HEK293 (cell line): Measurements from ENCODE around the gene ORAI2.

ENCODE experiments used
- CTCF ChIA-PET: fragments of 350-600 bp; formaldehyde crosslinking; extraction: SDS; loops from one replicate; lab custom pipeline; 2021; ENCODE audit warnings: antibody characterized with exemption; lab: Yijun Ruan, JAX
- POLR2A ChIA-PET: fragments of 300-600 bp; formaldehyde crosslinking; extraction: SDS; loops from one replicate; lab custom pipeline; 2020; ENCODE audit warnings: antibody characterized with exemption, inconsistent platforms; lab: Yijun Ruan, JAX
- H3K27ac ChIP-seq: fragments of 200-500 bp; sonication (Bioruptor generic); 2 replicates; pipeline ENCODE4 v1.5.1; 2014; ENCODE audit warnings: low read depth, low read length, control low read depth, inconsistent platforms; ENCODE audit errors: extremely low read depth
- H3K36me3 ChIP-seq, 2 experiments: fragments of 200-500 bp in 1 of 2; sonication (Bioruptor generic) in 1 of 2; 1 replicate in 1 of 2; 2 replicates in 1 of 2; pipeline ENCODE4 v1.5.1; 2014 to 2017; ENCODE audit warnings: inconsistent platforms in 2 of 2, low read length in 2 of 2; ENCODE audit not compliant: control insufficient read depth in 2 of 2, insufficient read depth in 1 of 2
- H3K4me1 ChIP-seq: fragments of 200-500 bp; sonication (Bioruptor generic); 2 replicates; pipeline ENCODE4 v1.5.1; 2014; ENCODE audit warnings: mild to moderate bottlenecking, low read length, inconsistent platforms; ENCODE audit not compliant: control insufficient read depth, insufficient read depth
- H3K4me3 ChIP-seq: 2 replicates; pipeline ENCODE4 v1.5.1; 2011; ENCODE audit warnings: low read depth, mild to moderate bottlenecking, control low read depth, low read length, moderate library complexity
- H3K9me3 ChIP-seq: fragments of 200-500 bp; sonication (Bioruptor generic); 2 replicates; pipeline ENCODE4 v1.5.1; 2014; ENCODE audit warnings: low read depth, low read length, inconsistent platforms; ENCODE audit not compliant: control insufficient read depth, insufficient read depth
- BCL11A ChIP-seq: fragments of 450-650 bp; formaldehyde crosslinking; IDR thresholded peaks from 2 replicates; pipeline ENCODE4 v1.5.1; 2016; ENCODE audit warnings: low read depth, missing biosample characterization, missing genetic modification characterization
- KLF1 ChIP-seq: fragments of 450-650 bp; formaldehyde crosslinking; IDR thresholded peaks from 2 replicates; pipeline ENCODE4 v1.5.1; 2016; ENCODE audit warnings: missing biosample characterization, missing genetic modification characterization
- KLF7 ChIP-seq: fragments of 450-650 bp; formaldehyde crosslinking; IDR thresholded peaks from 2 replicates; pipeline ENCODE4 v1.5.1; 2016; ENCODE audit warnings: missing biosample characterization, missing genetic modification characterization, borderline replicate concordance
- MZF1 ChIP-seq: fragments of 450-650 bp; formaldehyde crosslinking; IDR thresholded peaks from 2 replicates; pipeline ENCODE4 v1.5.1; 2017; ENCODE audit warnings: missing biosample characterization, missing genetic modification characterization, borderline replicate concordance
- RBAK ChIP-seq: fragments of 450-650 bp; formaldehyde crosslinking; IDR thresholded peaks from 2 replicates; pipeline ENCODE4 v1.5.1; 2016; ENCODE audit warnings: missing biosample characterization, missing genetic modification characterization
- SALL2 ChIP-seq: fragments of 450-650 bp; formaldehyde crosslinking; IDR thresholded peaks from 2 replicates; pipeline ENCODE4 v1.5.0; 2017; ENCODE audit warnings: missing biosample characterization, mild to moderate bottlenecking, missing genetic modification characterization, borderline replicate concordance
- SP3 ChIP-seq: fragments of 450-650 bp; formaldehyde crosslinking; IDR thresholded peaks from 2 replicates; pipeline ENCODE4 v1.5.1; 2016; ENCODE audit warnings: missing biosample characterization, missing genetic modification characterization
- ZBTB21 ChIP-seq: fragments of 450-650 bp; formaldehyde crosslinking; IDR thresholded peaks from 2 replicates; pipeline ENCODE4 v1.5.1; 2017; ENCODE audit warnings: missing biosample characterization, missing genetic modification characterization
- ZNF311 ChIP-seq: fragments of 450-650 bp; formaldehyde crosslinking; IDR thresholded peaks from 2 replicates; pipeline ENCODE4 v1.5.1; 2017; ENCODE audit warnings: missing biosample characterization, missing genetic modification characterization, borderline replicate concordance
- ZNF48 ChIP-seq: fragments of 450-650 bp; formaldehyde crosslinking; IDR thresholded peaks from 2 replicates; pipeline ENCODE4 v1.5.1; 2016; ENCODE audit warnings: missing biosample characterization, missing genetic modification characterization
- ZNF600 ChIP-seq: fragments of 450-650 bp; formaldehyde crosslinking; IDR thresholded peaks from 2 replicates; pipeline ENCODE4 v1.5.1; 2016; ENCODE audit warnings: missing biosample characterization, missing genetic modification characterization
- ZNF626 ChIP-seq: fragments of 450-650 bp; sonication (Bioruptor Pico); formaldehyde crosslinking; IDR thresholded peaks from 2 replicates; pipeline ENCODE4 v1.5.1; 2018; ENCODE audit warnings: missing biosample characterization, missing genetic modification characterization, inconsistent platforms
- ZNF664 ChIP-seq: fragments of 450-650 bp; formaldehyde crosslinking; IDR thresholded peaks from 2 replicates; pipeline ENCODE4 v1.5.1; 2016; ENCODE audit warnings: missing biosample characterization, missing genetic modification characterization
- ZSCAN30 ChIP-seq: fragments of 450-650 bp; IDR thresholded peaks from 2 replicates; pipeline ENCODE4 v1.5.1; 2018; ENCODE audit warnings: missing biosample characterization, mild to moderate bottlenecking, missing genetic modification characterization, moderate library complexity
- TF ChIP-seq, protein P1 (sequence below): fragments of 450-650 bp; formaldehyde crosslinking; IDR thresholded peaks from 2 replicates; pipeline ENCODE4 v1.5.1; 2016; ENCODE audit warnings: missing biosample characterization, missing genetic modification characterization, borderline replicate concordance
- TF ChIP-seq, protein P2 (sequence below): fragments of 450-650 bp; formaldehyde crosslinking; IDR thresholded peaks from 2 replicates; pipeline ENCODE4 v1.5.1; 2016; ENCODE audit warnings: missing biosample characterization, missing genetic modification characterization
- TF ChIP-seq, protein P3 (sequence below): fragments of 450-650 bp; formaldehyde crosslinking; IDR thresholded peaks from 2 replicates; pipeline ENCODE4 v1.5.1; 2016; ENCODE audit warnings: missing biosample characterization, missing genetic modification characterization

The ORAI2 gene

DNA sequence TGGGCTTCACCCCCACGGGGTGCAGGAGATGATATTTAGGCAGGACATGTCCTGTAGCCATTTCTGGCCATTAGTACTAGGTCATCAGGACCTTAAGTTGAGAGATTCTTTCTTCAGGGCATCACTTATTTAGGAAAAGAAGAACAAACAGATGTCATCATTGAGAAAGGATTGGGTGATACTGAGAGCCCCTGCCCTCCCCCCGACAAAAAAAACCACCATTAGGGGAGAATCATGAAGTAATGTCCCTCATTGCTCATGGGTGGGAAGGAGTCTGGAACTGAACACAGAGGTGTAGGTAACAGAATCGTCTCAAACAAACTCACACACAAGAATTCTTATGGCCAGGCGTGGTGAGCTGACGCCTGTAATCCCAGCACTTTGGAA lies 6.4 kb upstream of the ORAI2 start:
- POLR2A ChIA-PET, result no interaction called here
- H3K4me3 ChIP-seq, result no peak overlapping the region
- H3K36me3 ChIP-seq, result peaks cover 4 to 36% of the 10 kb centered on the region in 2 experiments; a peak in 2 of 3 replicates
- TF ChIP-seq ZSCAN30 (tag by site-specific recombination), result no peak
- TF ChIP-seq, protein P1, sequence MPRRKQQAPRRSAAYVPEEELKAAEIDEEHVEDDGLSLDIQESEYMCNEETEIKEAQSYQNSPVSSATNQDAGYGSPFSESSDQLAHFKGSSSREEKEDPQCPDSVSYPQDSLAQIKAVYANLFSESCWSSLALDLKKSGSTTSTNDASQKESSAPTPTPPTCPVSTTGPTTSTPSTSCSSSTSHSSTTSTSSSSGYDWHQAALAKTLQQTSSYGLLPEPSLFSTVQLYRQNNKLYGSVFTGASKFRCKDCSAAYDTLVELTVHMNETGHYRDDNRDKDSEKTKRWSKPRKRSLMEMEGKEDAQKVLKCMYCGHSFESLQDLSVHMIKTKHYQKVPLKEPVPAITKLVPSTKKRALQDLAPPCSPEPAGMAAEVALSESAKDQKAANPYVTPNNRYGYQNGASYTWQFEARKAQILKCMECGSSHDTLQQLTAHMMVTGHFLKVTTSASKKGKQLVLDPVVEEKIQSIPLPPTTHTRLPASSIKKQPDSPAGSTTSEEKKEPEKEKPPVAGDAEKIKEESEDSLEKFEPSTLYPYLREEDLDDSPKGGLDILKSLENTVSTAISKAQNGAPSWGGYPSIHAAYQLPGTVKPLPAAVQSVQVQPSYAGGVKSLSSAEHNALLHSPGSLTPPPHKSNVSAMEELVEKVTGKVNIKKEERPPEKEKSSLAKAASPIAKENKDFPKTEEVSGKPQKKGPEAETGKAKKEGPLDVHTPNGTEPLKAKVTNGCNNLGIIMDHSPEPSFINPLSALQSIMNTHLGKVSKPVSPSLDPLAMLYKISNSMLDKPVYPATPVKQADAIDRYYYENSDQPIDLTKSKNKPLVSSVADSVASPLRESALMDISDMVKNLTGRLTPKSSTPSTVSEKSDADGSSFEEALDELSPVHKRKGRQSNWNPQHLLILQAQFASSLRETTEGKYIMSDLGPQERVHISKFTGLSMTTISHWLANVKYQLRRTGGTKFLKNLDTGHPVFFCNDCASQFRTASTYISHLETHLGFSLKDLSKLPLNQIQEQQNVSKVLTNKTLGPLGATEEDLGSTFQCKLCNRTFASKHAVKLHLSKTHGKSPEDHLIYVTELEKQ (tag by site-specific recombination), result no peak
- TF ChIP-seq KLF7, result no peak
- TF ChIP-seq, protein P2, sequence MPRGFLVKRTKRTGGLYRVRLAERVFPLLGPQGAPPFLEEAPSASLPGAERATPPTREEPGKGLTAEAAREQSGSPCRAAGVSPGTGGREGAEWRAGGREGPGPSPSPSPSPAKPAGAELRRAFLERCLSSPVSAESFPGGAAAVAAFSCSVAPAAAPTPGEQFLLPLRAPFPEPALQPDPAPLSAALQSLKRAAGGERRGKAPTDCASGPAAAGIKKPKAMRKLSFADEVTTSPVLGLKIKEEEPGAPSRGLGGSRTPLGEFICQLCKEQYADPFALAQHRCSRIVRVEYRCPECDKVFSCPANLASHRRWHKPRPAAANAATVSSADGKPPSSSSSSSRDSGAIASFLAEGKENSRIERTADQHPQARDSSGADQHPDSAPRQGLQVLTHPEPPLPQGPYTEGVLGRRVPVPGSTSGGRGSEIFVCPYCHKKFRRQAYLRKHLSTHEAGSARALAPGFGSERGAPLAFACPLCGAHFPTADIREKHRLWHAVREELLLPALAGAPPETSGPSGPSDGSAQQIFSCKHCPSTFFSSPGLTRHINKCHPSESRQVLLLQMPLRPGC (tag by site-specific recombination), result no peak
- no peak for TF ChIP-seq SP3 (tag by site-specific recombination)
- CTCF ChIA-PET, result no interaction called here
- H3K4me1 ChIP-seq, result peaks cover 8% of the 10 kb centered on the region
- no peak overlapping the region for H3K27ac ChIP-seq
- no peaks in the 10 kb centered on the region for H3K9me3 ChIP-seq

DNA sequence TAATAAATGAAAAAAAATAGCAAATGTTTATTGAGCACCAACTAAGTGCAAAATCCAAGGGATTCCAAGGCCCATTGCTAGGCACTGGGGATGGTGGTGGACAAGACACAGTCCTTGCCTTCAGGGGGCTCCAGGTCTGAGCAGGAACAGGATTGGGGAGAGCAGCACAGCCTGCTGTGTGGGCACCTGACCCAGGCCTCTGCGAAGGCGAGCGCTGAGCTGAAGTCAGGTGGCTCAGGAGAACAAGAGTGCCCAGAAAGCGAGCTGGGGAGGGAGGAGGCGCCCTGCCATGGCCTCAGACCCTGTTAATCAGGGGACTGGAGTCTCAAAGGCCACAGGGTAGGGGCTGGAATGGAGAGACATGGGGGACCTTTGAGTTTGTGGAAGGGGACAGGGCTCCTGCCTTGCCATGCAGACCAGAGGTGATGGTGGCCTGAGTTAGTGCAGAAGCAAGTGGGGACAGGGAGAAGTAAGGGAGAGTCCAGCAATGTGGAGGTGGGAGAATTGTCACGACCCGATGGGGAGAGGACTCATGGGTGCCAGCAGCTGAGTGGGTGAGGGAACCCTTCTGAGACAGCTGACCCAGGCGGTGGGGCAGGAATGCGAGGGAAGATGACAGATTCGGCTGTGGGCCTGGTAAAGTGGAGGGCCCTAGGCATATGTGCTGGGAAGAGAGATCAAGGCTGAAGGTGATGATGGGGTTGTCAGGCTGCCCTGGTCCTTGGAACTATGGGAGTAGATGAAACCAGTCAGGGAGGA lies 4.1 kb upstream of the ORAI2 start:
- TF ChIP-seq ZBTB21 (tag by site-specific recombination) (no peak), ZNF664 (tag by site-specific recombination) (0 out of 2 replicates have a peak, but pooled peaks have one; percentile 27), ZNF600 (tag by site-specific recombination) (0 out of 2 replicates have a peak, but pooled peaks have one; percentile 32)
- TF ChIP-seq, all 188 proteins: peak for 2

DNA sequence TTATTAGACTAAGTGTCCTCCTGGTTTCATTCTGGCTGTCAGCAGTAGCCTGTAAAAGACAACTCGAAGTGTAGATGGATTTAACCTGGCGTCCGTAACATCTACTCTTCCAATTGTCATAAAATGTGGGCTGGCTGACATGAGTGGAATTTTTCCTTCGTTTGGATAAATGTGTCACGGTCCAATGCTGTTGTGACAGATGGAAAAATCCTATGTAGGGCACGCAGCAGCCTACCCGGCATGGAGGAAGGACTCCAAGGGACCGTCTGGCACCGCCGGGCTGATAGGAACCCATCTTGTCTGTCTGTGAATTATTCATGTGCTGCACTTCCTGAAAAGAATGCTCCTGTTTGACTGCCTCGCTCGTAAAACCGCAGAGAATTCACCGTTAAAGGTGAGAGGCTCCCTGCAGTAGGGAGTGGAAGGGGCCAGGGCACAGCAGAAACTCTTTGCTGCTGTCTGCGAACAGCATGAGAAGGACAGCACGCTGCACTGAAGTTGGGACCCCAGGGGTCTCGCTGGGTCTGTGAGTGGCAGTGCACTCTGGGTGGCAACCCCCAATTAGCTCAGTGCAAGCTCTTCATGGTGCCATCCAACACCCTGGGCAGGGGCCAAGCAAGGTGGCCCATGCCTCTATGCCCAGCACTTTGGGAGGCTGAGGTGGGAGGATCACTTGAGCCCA lies 1.6 kb upstream of the ORAI2 start:
- CTCF ChIA-PET, result interaction anchor here (0.6 kb wide), 4 partner anchors 22 to 42 kb away, joined by 3 to 5 read pairs (median 3); no protein-coding TSS in a partner anchor
- Histone ChIP-seq H3K9me3 (no peaks in the 10 kb centered on the region), H3K36me3 (peaks cover 6 to 9% of the 10 kb centered on the region in 2 experiments; a peak in 2 of 3 replicates), H3K4me1 (peaks cover 15% of the 10 kb centered on the region), H3K4me3 (no peak overlapping the region), H3K27ac (peak overlapping the region; percentile 1; the same call in 1 of the 2 replicates)
- POLR2A ChIA-PET, result no interaction called here
- TF ChIP-seq ZNF311 (tag by site-specific recombination), result no peak
- TF ChIP-seq KLF1 (tag by site-specific recombination), result no peak
- TF ChIP-seq, protein P1 (tag by site-specific recombination), result no peak
- no peak for TF ChIP-seq ZNF626 (tag by site-specific recombination)
- TF ChIP-seq RBAK (tag by site-specific recombination), result no peak
- TF ChIP-seq, protein P3, sequence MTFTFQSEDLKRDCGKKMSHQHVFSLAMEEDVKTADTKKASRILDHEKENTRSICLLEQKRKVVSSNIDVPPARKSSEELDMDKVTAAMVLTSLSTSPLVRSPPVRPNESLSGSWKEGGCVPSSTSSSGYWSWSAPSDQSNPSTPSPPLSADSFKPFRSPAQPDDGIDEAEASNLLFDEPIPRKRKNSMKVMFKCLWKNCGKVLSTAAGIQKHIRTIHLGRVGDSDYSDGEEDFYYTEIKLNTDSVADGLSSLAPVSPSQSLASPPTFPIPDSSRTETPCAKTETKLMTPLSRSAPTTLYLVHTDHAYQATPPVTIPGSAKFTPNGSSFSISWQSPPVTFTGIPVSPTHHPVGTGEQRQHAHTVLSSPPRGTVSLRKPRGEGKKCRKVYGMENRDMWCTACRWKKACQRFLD (tag by site-specific recombination), result no peak
- TF ChIP-seq BCL11A (tag by site-specific recombination), result peak; percentile 17; the same call in 1 of the 2 replicates
- TF ChIP-seq ZNF48, result no peak
- TF ChIP-seq MZF1, result no peak
- TF ChIP-seq SALL2, result no peak

More for the DNA sequence above, 4.1 kb upstream of the ORAI2 start:
- H3K36me3 ChIP-seq, result peaks cover 4 to 28% of the 10 kb centered on the region in 2 experiments; a peak in 2 of 3 replicates
- H3K4me3 ChIP-seq, result no peak overlapping the region
- no peaks in the 10 kb centered on the region for H3K9me3 ChIP-seq
- peaks cover 14% of the 10 kb centered on the region for H3K4me1 ChIP-seq
- ChIA-PET CTCF (interaction anchor here (1.4 kb wide), 1 partner anchor 25 kb away, joined by 3 read pairs; no protein-coding TSS in a partner anchor), POLR2A (interaction anchor here (0.6 kb wide), 1 partner anchor 34 kb away, joined by 3 read pairs; no protein-coding TSS in a partner anchor)
- H3K27ac ChIP-seq, result no peak overlapping the region
